GM19467 (cell line): ENCODE results near the gene VPS33A.
"Not testable (repeated sequence)": the region's sequence is repeated elsewhere in the genome, so short reads cannot be mapped to it uniquely, and the experiment has no call there.

ENCODE experiments used
- ATAC-seq: cut with Tn5 transposase; IDR thresholded peaks from one replicate; pipeline ENCODE4 v1.9.1; 2021; ENCODE audit warnings: mild to moderate bottlenecking, moderate library complexity; ENCODE audit not compliant: unreplicated experiment

VPS33A gene

DNA sequence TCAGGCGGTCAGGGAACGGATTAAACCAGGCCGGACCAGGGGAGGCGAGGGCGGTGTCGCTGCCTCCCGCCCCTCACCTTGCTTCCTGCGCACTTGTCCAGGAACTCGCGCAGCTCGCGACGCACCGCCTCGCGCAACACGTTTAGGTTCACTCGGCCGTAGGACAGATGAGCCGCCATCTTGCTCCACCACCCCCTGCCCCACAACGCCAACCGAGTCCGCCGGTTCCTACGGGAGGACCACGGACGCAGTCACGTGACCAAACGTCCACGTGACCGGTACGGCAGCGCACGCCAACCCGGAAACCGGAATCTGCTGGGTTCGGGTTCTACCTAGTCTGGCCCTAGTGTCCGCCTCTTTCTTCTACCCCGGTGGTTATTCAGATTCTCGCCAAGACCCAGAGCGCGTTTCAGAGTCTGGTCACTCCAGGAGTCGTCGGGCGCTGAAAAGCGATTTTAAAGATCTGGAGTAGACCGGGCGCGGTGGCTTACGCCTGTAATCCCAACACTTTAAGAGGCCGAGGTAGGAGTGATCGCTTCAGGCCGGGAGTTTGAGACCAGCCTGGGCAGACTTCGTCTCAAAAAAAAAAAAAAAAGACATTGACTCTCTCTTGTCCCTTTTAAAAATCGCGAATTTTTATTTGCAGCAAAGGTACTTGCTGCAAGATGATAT lies at the start of gene VPS33A:
TSS of gene VPS33A (minus strand) at position 265 of the 672 bp plus-strand sequence. CDS start at position 179, 86 bp downstream.
- ATAC-seq: peak; percentile 74

DNA sequence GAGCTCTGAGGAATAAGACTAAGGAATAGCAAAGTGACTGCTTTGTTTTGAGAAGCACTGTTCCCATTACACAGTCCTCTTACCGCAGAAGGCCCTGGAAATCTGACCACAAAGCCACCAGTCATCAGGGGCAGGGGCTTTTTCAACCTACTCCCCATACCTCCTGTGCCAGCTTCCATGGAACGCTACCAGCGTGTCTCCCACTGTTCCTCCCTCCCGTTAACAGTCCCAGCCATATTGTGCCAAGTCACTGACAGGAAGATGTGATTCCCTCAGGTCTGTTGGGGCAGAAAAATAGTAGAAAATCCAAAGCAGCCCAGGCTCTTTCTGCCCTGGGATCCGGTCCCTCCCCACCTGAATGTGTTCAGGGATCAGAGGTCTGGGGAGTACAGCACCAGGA lies 46.6 kb upstream of the VPS33A start:
- ATAC-seq: no peak

DNA sequence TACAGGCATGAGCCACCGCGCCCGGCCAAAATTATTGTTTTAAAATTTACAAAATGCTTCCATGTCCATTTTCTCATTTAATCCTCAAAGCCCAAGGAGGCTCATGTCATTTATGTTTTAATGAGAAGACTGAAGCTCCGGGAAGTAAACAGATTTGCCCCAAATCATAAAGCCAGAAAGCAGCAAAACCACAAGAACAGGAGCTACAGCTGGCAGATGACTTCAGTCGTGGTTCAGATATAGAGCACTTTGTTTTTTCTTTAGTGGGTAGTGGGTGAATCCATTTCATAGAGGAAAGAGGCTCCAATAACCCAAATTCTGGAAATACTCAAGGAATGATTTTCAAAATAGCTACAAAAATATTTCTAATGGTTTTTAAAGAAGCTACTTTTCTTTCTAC lies 45.4 kb upstream of the VPS33A start:
- ATAC-seq: no peak

DNA sequence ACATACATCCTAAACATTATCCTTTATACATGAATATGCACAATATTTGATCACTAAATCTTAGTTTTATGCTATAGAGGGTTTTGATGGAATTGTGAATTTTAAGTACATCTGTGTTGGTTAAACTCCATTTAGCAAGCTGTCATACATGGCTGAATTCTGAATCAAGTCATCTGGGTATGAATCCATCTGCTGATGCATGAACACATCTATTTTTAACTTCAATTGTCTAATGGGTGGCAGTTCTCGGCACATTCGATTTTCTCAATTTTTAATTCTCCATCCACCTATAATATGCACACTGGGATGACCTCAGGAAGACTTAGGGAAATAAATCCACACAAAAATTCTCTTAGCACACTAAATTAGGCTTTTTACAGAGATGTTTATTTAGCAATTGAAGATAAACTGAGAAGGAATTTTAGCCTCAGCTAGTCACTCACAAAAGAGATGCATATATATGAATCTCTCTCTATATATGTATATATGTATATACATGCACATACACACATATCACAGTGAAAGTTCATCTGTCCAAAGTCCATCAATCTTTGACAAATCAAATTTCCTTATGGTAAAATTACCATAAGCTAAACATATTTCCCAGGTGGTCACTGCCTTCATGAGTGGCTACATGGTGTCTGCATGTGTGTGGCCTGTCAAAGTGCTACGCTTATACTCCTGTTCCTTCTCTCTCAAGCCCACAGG lies 44.5 kb upstream of the VPS33A start:
- no peak for ATAC-seq

DNA sequence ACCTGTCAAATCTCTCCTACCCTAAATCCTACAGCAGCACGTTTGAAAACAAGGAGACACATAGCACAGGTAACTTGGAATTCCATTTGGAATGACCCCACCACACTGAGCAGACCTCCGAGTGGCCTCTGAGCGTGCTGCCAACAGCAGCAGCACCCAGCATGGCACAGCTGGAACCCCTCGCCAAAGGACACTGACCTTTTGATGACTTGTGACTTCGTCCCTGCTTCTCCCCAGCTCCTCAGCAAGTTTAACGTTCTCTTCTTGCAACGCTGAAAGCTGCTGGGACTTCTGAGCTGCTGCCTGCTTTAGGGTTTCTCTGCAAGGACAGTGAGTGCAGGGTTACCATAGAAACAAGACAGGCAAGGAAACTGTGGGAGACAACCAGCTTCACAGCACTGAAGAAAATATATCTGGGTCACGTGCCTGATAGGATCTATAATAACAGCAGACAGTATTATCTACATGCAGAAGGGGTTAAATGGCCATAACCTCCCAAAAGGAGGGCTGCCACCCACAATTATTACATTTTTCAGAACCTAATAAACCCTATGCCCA lies 43.3 kb upstream of the VPS33A start:
- ATAC-seq: no peak

DNA sequence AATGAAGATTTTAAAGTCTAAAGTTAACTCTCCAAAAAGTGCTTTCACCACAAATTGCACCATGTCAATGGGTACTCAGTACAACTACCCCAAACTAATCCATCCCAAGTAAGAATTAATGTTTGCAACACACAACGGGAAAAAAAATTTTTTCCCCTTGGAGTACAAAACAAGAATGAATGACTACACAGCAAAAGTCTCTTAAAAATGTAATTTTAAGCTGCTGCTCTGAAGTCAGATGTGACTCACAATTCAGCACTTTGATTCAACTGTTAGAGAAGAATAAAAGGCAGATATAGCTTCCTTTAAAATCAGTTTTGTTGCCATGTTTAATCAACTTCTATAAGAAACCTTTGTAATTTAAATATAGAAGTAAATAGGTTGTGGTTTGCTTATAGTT lies 42.5 kb upstream of the VPS33A start:
- ATAC-seq: no peak

DNA sequence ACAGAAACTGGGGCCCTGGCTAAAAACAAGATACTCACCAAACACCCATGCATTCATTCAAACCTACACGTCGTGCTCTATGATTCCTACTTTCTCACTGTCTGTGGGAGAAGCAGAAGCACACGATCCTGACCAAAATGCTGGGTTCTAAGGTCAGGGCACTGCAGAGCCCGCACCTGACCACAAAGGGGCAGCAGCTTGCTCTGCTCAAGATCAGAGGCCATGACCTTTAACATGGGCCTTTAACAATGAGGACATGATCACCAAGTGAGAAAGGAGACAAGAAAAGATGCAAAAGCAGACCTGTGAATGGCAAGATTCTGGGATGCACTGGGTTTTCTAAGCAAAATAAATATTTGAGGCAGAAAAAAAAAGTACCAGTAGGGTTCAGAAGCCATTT lies 40.1 kb upstream of the VPS33A start:
- ATAC-seq: no peak

DNA sequence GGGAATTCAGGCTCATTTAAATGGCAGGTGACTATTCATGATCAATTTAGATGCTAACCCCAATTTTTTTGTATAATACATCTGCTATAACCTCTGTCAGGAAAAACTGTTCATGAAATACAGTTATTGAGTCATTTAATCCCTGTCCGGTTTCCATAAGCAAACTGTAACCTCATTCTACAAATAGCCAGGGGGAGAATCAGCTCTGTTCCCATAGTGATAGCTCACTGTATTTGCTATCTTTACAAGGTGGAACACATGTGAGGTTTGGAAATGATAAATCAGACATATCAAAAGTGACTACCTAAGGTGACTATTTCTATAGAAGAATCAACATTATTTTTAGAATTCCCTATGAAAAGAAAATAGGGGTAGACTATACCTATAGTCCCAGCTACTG lies 38.6 kb upstream of the VPS33A start:
- ATAC-seq: no peak

DNA sequence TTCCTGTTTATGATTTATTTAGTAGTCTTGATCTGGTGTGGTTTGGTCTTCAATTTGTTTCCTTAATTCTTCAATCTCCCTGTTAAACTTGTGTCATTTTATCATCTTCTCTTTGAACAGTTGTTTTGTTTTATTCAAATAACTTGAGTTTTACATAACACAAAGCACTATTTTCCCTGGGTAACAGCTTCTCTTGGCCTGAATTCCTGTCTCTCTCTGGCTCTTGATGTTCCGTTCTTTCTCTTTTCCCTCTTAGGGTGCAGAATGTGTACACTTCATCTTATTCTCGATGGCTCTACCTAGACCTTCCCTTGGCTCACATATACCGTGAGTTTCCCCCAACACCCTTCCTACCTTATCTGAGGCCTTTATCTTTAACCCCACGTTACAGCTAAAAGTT lies 36.8 kb upstream of the VPS33A start:
- ATAC-seq: no peak

DNA sequence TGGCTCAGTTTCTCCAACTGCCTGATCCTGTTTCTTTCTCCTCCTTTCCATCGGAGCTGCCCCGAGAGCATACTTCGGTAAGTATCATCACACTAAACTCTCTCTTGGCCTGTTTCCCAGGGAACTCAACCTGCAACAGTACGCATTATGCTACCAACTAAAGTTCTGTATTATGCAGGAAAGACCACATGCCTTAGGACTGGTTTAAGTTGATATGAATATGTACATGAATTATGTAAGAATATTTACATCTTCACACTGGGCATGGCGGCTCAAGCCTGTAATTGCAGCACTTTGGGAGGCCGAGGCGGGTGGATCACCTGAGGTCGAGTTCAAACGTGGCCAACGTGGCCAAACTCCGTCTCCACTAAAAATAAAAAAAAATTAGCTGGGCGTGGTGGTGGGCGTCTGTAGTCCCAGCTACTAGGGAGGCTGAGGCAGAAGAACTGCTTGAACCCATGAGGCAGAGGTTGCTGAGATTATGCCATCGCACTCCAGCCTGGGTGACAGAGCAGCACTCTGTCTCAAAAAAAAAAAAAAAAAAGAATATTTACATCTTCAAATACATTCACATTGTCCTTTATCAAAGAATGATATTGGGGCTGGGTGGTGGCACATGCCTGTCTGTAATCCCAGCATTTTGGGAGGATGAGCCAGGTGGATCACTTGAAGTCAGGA lies 31.9 kb upstream of the VPS33A start:
- ATAC-seq: no peak

DNA sequence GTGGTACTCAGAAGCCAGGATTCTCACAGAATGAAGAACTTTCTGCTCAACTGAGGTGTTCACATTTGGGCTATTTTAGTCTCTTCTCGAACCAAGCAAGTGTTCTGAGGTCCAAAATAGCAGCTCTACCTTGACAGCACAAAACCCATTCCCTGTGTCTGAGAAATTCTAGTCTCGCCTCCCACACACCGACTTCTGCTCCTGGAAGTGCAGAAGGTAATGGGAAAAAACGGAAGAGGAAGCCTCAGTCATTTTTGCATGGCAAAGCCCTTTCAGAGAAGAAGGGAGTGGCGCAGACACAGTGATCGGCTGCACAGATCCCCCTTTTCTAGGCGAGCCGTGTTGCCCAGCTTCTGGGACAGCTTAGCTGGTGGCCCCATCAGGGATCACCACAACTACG lies 31.2 kb upstream of the VPS33A start:
- no peak for ATAC-seq

DNA sequence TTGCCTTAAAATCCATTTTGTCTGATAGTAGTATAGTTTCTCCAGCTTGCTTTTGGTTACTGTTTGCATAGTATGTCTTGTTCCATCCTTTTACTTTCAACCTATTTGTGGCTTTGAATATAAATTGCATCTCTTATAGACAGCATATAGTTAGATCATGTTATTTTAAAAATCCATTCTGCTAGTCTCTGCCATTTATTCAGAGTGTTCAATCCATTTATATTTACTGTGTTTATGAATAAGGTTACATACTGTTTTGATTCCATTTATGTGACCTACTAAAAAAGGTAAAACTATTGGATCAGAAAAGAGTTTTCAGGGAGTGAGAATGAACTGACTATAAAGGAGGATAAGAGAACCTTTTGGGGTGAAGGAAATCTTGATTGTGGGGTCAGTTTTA lies 29.6 kb upstream of the VPS33A start:
- ATAC-seq: no peak

DNA sequence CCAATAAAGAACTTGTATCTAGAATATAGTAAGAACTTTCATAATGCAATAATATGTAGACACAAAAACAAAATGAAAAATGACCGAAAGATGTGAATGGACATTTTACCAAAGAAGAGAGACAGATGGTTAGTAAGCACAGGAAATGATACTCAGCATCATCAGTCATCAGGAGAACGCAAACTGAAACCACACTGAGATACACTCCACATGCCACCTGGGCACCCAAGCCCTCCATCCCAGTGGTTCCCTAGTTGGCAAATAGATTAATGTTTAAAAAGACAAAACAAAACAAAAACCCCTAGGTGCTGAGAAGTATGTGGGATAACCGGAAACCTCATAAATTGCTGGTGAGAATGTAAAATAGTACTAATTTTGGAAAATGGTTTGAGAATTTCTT lies 26.8 kb upstream of the VPS33A start:
- ATAC-seq: no peak

DNA sequence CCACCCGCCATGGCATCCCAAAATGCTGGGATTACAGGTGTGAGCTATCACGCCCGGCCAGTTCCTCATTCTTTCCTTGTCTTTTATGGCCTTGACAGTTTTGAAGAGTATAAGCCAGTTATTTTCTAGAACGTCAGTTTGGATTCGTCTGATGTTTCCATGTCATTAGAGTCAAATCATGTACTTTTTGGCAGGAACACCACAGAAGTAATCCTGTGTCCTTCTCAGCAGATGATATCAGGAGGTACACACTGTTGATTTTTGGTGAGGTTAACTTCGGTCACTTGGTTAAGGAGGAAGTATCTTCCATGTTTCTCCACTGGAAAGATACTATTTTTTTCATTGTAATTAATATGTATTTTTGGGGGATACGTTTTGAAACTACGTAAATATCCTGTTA lies 25.1 kb upstream of the VPS33A start:
- ATAC-seq: no peak

DNA sequence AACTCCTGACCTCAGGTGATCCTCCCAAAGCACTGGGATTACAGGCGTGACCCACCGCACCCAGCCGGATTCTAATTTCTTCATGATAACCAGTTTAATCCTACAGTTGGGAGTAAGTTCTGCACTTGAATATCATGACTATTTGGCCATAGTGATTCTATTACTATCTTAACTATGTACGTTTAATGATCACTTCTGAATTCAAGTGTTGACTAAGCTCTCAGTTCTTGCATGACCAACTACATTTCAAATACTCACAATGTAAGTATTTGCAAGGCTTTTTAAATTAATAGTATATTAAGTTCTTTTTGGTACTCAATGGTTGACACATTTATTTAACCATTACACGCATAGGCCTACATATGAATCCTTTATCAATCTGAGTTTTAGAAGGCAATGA lies 17.4 kb upstream of the VPS33A start:
- ATAC-seq: no peak

DNA sequence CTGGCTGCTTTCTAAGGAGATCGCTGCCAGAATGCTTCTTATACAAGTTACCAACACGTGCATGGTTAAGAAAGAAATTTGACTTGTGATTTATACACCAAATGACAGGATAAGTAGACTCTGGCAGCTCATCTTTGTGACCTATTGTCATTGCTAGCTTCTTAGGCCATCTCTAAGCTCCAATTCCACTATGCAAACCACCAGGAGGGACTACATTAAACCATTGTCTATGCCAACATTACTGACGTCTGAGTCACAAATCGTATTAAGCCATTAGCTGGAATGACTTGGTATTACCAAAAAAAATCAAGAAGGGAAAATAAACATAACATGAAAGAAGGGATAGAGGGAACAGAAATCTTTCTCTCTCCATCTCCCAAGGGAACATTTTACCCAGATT lies 15.8 kb upstream of the VPS33A start:
- ATAC-seq: no peak

DNA sequence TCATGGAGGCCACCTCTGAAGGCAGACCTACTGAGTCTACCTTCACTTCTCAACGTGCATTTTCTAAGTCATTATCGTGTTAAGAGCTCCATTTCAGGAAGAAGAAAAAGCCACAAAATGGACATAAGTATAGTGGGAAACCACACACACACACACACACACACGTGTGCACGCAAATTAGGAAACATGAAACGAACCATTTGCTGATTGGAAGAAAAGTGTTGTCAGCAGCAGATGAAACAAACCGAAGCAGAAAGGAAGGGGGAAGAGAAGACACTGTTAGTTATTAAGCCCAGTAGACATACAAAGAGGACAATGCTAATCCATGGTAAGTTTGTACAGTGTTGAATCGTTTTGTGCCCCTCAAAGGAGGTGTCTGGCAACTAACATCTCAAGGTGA lies 9.9 kb upstream of the VPS33A start:
- no peak for ATAC-seq

DNA sequence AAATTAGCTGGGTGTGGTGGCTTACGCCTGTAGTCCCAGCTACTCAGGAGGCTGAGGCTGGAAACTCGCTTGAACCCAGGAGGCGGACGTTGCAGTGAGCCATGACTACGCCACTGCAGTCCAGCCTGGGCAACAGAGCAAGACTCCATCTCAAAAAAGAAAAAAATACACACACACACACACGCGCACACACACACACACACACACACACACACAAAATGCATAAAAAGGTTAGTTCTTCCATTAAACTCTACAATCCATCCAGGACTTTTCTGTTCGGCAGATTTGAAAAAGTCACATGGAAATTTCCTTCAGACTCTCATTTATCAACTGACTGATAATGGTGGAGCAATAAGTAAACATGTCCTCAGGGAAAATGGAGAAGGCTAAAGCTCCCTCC lies 9.2 kb upstream of the VPS33A start:
- no peak for ATAC-seq

DNA sequence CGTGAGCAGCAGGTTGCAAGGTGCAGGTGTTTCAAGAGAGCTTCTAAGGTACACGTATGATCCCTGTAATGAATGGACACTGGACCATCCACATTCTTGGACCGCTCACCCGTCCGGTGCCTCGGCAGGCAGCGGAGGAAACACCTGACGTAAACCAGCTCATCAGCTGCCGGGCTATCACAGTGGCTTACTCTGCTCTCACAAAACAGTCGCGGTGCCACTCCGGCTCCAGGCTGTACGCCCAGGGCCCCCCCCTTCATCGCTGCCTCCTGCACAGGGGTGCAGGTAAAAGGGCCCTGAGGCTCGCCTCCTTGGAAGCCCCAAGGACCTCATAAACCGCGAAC lies 436 bp downstream of the VPS33A start:
- ATAC-seq: peak; percentile 32

DNA sequence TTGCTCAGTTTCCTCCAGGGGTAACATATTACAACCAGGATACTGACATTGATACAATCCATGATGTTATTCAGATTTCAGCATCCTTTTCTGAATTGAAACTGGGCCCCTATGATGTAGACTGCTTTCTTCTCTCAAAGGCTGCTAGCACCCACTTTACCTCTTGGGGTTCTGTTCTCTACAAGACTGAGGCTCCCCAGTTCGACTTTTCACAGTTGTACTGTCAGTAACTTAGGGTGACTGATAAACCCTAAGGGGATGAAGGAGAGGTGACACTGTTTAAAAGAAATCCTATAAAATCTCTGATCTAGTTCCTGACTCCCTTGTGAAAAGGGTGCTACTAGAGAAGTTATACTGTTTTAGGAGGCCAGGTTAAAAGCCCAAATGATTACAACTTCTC lies 818 bp downstream of the VPS33A start:
- peak; percentile 12 for ATAC-seq

DNA sequence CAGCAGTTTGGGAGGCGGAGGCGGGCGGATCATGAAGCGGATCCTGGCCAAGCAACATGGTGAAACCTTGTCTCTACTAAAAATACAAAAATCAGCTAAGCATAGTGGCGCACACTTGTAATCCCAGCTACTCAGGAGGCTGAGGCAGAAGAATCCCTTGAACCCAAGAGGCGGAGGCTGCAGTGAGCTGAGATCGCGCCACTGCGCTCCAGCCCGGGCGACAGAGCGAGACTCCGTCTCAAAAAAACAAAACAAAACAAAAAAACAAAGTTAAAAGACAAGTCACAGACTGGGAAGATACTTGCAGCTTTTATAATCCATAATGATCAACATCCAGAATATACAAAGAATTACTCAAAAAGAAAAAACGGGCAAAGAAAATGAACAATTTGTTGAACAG lies 5.6 kb downstream of the VPS33A start:
- not testable (repeated sequence) for ATAC-seq

DNA sequence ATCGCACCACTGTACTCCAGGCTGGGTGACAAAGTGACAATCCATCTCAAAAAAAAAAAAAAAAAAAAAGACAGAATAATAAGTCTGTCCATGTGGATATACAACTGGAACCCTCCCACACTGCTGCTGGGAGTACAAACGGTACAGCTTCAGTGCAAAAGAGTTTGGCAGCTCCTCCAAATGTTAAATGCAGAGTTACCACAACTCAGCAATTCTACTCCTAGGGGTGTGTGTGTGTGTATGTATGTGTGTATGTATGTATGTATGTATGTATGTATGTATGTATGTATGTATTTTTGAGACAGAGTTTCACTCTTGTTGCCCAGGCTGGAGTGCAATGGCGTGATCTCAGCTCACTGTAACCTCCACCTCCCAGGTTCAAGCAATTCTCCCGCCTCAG lies 7.4 kb downstream of the VPS33A start:
- not testable (repeated sequence) for ATAC-seq
